ENCODE measurements around the gene SLC44A5. TPM values are rescaled to one million over a fixed set of nuclear protein-coding genes. Genes with fewer than 3 reads are reported as not detected.

The SLC44A5 gene
- total RNA-seq, 1 donor from 2014 or later, result 0.27 TPM

DNA sequence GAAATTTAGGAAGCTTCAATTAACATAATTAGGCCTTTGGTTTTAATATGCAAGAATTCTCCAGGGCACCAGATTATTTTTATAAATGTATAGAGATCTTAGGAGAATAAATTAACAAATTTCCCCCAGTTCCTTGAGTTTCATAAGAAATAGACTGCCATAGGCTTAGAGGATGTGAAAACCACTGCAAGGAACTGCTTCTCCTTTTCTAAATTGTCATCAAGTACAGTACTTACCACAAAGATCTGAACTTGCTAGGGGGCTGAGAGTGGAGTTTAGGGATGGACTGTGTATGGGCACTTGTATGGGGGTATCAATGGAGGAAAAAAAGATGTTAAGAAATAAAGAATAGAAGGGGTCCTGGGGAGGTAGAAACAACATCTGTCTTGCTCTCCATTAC lies 445.6 kb downstream of the SLC44A5 start:
- intact Hi-C loops (cut with micrococcal nuclease), result no loop called here
- DNase-seq (no peak), ATAC-seq (no peak)

DNA sequence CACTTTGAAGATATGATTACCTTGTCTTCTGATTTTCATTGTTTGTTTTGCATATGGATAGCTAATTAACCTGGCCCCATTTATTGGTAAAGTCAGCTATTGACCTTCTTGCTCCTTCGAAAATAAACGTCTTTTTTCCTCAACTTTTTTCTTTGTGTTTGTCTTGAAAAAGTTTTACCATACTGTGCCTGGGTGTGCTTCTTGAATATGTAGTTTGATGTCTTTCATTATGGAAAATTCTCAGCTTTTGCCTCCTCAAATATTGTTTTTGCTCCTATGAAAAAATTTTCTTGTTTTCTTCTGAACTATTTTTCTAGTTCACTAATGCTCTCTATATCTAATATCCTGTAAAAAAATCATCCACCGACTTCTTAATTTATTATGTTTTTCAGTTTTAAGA lies 451.8 kb downstream of the SLC44A5 start:
- ATAC-seq (no peak), DNase-seq (no peak)
- intact Hi-C loops (cut with micrococcal nuclease), result no loop called here

Other genes with a start within 250 kb of the SLC44A5 start
- 357 TPM for gene ACADM, start 113.6 kb upstream of the SLC44A5 start, total RNA-seq
- 54.3 TPM for gene RABGGTB, start 175.1 kb upstream of the SLC44A5 start, total RNA-seq
- 0.40 TPM for gene MSH4, start 185.8 kb upstream of the SLC44A5 start, total RNA-seq

Data from left ventricle myocardium superior (tissue), 1 donor.